Measurements from ENCODE around the gene UTS2. TPM values are rescaled to one million over a fixed set of nuclear protein-coding genes. Genes with fewer than 3 reads are reported as not detected.

The UTS2 gene
- total and polyA plus RNA-seq, 2 of the 8 experiments (the other 6 are each of a cell fraction or from before 2014, with no cell fraction given) = not detected

- no peak for TF ChIP-seq SAP30 (IDR thresholded peaks at IDR 0.05; ENCODE audit: insufficient read depth, insufficient replicate concordance, low read length)
Measured at GRCh38 chr1:7810395-7810794, 42.5 kb downstream of the UTS2 start (continued).
